GM21737 (cell line): ENCODE results near the gene OR1I1.
"Not testable (repeated sequence)": the region's sequence is repeated elsewhere in the genome, so short reads cannot be mapped to it uniquely, and the experiment has no call there.

Experiments used
- ATAC-seq: cut with Tn5 transposase; IDR thresholded peaks from one replicate; pipeline ENCODE4 v1.9.1; 2021; ENCODE audit warnings: mild to moderate bottlenecking, moderate library complexity; ENCODE audit not compliant: unreplicated experiment

OR1I1 gene, protein sequence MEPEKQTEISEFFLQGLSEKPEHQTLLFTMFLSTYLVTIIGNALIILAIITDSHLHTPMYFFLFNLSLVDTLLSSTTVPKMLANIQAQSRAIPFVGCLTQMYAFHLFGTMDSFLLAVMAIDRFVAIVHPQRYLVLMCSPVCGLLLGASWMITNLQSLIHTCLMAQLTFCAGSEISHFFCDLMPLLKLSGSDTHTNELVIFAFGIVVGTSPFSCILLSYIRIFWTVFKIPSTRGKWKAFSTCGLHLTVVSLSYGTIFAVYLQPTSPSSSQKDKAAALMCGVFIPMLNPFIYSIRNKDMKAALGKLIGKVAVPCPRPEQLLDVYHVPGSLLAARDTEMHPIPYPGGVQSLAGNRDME

DNA sequence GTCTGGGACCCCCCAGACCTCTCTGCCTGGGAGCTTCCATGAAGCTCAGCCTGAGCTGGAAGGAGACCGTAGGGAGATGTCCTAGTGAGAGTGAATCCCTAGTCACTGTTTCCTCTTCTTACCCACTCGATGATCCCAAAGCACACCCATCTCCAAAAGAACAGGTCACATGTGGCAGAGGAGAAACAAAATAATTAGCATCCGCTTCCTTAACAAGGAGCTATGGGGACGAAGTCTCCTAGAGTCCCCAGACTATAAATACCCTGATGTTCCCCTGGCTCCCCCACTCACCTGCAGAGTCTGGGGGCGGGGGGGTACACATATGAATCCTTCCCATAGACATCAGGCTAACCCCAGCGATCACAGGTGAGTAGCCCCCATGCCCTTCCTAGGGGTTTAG lies at the start of gene OR1I1:
Gene OR1I1 (plus strand): TSS at position 301 of the 400 bp plus-strand sequence. CDS start 4,855 bp downstream, outside the sequence.
- no peak for ATAC-seq

DNA sequence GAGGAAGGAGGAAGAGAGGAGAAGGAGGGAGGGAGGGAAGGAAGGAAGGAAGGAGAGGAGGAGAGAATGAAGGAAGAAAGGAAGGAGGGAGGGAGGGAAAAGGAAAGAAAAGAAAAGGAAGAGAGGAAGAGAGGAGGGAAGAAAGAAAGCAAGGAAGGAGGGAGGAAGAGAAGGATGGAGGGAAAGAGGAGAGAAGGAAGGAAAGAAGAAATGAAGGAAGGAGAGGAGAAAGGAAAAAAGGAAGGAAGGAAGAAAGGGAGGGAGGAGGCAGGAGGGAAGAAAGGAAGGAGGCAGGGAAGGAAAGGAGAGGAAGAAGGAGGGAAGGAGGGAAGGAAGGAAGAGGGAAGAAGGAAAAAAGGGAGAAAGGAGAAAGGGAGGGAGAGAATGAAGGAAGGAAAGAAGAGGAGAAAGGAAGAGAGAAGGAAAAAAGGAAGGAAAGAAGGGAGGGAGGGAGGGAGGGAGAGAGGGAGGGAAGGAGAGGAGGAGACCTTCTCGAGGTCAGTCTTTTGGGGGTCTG lies 46.2 kb upstream of the OR1I1 start:
- no peak for ATAC-seq

DNA sequence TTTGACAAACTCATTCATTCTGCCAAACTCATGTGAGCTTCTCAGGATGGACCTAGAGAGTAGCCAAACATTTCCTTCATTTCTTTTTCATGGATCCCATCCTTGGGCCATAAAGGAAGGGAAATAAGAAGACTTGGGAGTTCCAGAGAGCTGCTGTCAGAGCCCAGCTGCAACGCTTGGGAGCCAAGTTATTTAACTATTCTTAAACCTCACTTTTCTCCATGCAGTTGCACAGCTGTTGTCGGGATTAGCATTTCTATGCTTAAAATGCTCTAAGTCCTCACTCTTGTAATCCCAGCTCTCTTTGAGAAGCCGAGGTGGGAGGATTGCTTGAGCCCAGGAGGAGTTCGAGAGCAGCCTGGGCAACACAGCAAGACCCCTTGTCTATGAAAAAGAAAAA lies 44.4 kb upstream of the OR1I1 start:
- no peak for ATAC-seq

DNA sequence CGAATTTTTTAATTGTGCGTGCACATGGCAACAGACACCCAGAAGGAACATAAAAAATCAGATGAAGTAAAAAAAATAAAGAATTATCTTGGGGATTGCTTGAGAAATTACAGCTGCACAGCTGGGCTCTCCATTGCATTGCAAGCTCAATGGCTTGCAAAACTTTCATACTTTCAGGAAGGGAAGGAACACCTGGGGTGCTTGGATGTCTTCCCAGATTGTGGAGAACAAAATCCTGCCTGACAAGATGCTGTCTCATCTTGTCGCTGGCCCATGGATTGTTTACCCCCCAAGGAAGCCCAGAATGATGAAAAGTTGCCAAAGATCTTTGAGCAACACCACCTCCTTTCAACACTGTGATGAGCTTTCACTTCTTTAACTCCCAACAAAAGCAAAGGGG lies 43.7 kb upstream of the OR1I1 start:
- no peak for ATAC-seq

DNA sequence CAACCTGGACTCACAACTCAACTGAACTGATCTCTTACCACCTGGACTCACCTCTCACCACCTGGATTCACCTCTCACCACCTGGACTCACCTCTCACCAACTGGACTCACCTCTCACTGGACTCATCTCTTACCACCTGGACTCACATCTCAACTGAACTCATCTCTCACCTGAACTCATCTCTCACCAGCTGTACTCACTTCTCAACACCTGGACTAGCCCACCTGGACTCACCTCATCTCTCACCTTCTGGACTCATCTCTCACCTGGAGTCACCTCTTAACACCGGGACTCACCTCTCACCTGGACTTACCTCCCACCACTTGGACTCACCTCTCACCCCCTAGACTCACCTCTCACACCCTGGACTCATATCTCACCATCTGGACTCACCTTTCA lies 40.0 kb upstream of the OR1I1 start:
- ATAC-seq = no peak

DNA sequence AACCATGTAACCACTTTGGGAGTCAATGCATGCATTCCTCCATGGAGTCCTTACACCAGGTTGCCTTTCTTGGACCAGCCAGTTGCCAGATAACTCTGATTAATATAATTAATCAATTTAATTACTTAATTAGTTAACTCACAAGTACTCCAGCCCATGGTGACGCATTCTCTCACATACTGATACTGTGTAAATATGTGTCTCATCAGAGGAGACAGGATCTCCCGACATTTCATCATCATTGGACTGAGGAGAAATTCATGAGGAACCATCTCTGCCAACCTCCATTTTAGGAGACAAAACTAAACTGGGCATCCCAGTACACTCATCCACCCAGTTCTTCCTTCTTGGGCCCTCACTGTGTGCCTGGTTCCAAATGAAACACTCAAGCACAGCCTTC lies 39.2 kb upstream of the OR1I1 start:
- ATAC-seq = no peak

DNA sequence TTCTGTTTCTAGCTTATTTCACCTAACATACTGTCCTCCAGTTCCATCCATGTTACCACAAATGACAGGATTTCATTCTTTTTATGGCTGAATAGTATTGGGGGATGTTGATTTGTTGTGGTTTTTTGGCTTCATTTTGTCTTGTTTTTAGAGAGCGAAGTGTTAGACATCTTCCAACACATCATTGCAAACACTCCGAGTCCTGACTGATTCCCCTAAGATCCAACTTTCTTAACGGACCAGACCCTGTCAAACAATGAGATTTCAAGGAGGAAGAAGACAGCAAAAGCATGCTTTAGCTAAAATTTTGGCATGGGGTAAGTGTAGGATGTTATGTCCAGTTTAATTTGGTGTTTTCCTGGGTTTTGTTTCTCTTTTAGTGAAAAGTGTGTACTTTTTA lies 36.5 kb upstream of the OR1I1 start:
- no peak for ATAC-seq

DNA sequence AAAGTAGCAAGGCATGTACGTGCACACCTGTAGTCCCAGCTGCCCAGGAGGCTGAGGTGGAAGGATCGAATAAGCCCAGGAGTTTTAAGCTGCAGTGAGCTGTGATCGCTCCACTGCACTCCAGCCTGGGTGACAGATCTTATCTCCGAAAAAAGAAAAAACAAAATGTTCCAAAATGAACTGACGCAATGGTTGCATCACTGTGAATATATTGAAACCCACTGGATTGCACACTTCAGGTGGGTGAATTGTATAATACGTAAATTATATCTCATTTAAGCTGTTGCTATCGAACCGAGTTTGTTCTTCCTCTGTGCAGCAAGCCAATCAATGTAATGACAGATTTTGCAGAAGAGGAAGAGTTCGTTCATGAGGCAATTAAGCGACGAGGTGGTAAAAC lies 34.3 kb upstream of the OR1I1 start:
- ATAC-seq = no peak

DNA sequence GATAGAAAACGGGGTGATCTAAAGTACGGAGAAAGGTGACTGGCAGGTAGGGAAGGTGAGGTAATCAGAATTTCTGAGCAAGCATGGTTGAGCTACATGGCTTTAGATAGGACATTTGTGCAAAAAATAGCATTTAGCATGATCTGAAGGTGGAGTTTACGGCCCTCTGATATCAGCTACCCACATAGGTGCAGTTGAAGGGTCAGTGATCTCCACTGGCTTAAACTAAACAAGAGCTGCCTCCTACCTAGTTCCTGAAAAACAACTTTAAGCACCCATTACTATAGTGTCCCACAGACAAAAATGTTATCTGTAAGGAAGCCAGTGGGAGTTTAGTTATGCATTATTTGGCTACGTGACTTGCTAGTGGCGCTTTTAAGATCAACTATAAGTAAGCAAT lies 33.9 kb upstream of the OR1I1 start:
- ATAC-seq = no peak

DNA sequence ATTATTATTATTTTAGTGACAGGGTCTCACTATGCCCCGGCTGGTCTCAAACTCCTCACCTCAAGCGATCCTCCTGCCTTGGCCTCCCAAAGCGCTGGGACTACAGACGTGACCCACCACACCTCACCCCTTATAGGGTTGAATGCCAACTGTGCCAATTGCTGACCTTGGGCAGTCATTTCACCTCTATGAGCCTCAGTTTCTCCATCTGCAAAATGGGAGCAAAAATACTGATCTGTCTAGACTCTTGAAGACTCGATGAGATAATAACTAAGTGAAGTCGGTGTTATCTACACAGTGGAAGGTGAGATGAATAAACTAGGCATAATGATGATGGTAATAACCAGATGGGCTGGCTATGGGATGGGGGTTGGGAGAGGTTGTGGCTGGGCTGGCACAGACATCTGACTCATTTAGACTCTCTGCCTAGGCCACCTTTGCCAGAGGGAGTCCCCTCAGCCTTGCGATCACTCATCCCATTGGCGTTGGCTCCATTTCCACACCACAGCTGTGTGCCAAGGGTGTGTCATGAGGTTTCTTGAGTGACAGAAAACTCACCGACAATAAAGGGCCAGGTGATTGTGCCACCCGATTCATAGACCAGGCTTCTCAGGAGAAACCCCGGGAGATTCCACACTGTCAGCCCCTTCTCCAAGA lies 33.0 kb upstream of the OR1I1 start, which contains the start of gene CASP14:
Gene CASP14 (plus strand): TSS at position 596 of the 657 bp plus-strand sequence. CDS start 2,772 bp downstream, outside the sequence.
- ATAC-seq = no peak

DNA sequence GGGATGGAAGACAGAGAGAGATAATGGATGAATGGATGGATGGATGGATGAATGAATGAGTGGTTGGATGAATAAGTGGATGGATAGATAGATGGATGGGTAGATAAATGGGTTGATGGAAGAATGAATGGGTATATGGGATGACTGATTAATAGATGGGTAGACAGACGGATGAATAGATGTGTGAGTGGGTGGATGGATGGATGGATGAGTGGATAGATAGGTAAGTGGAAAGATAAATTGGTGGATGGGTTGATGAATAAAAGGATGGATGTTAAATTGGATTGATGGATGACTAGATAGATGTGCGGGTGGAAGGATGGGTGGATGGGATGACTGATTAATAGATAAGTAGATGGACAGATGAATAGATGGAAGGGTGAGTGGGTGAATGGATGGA lies 31.4 kb upstream of the OR1I1 start:
- ATAC-seq = no peak

DNA sequence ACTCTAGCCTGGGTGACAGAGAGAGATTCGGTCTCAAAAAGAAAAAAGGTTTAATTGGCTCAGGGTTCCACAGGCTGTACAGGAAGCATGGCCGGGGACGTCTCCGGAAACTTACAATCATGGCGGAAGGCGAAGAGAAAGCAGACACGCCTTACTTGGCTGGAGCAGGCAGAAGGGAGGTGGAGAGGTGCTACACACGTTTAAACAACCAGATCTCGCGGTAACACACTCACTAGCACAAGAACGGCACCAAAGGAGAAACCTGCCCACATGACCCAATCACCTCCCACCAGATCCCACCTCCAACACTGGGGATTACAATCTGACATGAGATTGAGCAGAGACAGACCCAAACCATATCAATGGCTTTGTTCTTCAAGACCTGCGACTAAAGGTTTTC lies 20.0 kb upstream of the OR1I1 start:
- ATAC-seq = no peak

DNA sequence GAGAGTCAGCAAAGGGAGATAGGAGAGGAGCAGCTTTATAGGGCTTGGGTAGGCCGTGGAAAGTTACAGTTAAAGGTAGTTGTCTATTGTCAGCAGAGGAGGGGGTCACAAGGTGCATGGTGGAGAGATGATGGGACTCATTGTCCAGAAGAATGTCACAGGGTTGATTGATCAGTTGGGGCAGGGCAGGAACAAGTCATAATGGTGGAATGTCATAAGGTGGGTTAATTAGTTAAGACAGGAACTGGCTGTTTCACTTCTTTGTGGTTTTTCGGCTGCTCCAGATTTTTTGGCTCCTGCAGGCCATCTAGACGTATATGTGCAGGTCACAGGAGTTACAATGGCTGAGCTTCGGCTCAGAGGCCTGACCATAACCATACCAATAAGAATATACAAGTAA lies 11.6 kb upstream of the OR1I1 start:
- not testable (repeated sequence) for ATAC-seq

DNA sequence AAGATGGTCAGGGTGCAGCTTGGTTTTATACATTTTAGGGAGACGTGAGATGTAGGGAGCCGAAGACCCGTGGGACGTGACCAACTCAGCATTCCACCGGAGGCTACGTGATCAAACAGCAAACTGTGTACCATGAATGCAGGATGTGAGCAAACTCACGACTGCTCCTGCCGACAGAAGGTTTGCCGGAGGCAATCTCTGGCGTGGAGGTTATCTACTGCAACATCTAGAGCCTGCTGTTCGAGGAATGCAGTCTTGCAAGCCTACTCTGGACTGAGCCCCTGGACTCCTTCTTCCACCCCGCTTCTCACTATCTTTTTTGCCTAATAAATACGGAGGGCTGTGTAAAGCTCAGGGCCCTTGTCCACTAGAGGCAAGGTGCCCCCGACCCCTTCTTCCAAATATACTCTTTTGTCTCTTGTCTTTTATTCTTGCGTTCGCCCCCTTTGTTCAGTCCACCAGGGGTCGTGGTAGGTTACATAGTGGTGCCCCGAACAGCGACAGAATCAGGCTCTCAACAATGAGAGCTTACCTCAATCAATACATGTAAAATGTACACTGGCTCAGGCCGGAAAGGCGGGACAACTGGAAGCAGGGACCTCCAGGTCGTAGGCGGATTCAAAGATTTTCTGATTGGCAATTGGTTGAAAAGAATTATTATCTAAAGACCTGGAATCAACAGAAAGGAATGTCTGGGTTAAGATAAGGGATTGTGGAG lies 8.9 kb upstream of the OR1I1 start:
- ATAC-seq = no peak

DNA sequence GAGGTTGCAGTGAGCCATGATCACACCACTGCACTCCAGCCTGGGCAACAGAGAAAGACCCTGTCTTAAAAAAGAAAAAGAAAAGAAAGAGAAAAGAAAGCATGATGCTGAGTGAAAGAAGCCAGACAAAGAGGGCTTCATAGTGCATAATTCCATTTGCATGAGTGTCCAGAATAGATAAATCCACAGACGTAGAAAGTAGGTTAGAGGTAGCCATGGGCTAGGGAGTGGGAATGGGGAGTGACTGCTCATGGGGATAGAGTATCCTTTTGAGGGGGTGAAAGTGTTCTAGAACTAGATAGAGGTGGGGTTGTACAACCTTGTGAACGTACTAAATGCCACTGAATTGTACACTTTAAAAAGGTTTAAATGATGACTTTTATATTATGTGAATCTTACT lies 7.6 kb upstream of the OR1I1 start:
- no peak for ATAC-seq

DNA sequence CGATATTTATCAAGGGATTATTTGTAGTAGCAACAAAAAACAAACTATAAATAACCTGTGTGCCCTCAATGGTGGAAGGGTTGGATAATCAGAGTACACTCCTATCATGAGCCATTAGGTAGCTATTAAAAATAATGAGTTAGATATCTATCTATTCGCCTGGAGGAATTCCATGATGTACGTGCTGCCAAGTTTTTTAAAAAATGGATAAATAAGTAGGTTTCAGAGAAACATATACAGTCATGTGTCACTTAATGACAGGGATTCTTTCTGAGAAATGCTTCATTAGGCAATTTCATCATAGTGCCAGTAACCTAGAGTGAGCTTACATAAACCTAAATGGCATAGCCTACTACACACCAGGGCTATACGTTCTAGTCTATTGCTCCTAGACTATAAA lies 6.2 kb upstream of the OR1I1 start:
- no peak for ATAC-seq

DNA sequence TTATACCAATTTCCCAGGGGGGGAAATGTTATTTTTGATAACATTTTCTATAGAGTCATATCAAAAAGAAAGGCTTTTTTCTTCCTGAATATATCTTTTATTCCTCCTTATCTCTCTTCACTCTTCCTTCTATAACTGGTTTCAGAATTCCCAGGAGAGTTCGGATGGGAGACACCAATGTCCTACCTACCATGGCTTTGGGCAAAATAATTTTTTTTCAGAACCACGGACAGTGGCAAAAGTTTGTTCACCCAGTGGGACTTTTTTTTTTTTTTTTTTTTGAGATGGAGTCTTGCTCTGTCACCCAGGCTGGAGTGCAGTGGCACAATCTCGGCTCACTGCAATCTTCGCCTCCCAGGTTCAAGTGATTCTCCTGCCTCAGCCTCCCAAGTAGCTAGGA lies 2.0 kb upstream of the OR1I1 start:
- not testable (repeated sequence) for ATAC-seq

DNA sequence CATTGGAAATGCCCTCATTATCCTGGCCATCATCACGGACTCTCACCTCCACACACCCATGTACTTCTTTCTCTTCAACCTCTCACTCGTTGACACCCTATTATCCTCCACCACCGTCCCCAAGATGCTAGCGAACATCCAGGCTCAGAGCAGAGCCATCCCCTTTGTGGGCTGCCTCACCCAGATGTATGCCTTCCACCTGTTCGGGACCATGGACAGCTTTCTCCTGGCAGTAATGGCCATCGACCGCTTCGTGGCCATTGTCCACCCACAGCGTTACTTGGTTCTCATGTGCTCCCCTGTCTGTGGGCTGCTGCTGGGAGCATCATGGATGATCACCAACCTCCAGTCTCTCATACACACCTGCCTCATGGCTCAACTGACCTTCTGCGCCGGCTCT lies 5.2 kb downstream of the OR1I1 start:
- no peak for ATAC-seq

DNA sequence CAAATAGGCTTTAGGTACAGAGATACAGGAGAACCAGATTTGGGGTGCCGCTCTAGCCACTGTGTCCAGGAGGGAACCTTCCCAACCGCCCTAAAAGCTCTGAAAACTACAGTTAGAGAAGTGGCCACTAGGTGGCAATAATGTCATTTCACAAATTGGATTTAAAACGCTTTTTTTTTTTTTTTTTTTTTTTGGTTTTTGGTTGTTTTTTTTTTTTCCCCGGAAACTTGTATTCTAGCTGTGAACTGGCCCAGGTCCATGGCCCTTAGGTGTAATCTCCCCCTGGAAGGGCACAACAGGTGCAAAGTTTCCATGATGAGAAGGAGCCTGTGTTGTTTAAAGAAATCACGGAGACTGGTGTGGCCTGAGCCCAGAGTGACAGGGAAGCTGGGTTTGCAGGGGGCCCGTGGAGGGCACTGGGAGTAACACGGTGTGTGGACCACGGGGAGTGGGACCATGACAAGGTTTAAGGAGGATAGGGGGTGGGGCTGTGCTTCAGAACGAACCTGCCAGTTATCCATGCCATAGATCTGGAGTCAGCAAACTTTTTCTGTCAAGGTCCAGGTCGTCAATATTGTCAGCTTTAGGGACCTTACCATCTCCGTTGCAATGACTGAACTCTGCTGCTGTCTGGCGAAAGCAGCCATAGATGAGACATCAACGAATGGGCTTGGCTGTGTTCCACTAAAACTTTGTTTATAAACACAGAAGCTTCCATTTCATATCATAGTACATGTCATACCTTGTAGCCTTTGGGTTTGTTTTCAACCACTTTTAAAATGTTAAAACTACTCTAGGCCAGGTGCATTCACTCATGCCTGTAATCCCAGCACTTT lies 10.1 kb downstream of the OR1I1 start:
- no peak for ATAC-seq

DNA sequence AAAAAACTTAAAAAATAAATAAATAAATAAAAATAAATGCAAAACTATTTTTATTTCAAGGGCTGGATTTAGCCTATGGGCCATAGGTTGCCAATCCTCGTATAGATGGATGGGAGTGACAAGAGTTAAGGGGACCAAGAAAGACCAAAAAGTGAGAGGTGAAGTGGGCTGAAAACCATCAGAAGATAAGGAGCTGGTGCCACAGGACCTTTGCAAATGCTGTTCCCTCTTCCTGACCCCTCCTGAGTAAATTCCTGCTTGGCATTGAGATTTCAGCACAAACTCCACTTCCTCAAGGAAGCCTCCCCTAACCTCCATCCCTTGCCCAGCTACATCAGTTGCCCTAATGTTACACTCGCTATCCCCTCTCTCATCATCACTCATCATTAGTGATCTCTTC lies 11.0 kb downstream of the OR1I1 start:
- no peak for ATAC-seq

DNA sequence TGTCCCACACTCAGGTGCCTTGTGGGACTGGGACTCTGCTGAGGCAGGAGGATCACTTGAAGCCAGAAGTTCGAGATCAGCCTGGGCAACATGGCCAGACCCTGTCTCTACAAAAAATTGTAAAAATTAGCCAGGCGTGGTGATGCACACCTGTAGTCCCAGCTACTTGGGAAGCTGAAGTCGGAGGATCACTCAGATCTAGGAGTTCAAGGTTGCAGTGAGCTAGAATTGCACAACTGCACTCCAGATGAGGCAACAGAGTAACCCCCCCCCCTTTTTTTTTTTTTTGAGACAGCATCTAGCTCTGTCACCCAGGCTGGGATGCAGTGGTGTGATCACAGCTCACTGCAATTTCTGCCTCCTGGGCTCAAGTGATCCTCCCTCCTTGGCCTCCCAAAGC lies 14.2 kb downstream of the OR1I1 start:
- no peak for ATAC-seq
